Measurements from ENCODE around the gene TEX44.

The TEX44 gene

DNA sequence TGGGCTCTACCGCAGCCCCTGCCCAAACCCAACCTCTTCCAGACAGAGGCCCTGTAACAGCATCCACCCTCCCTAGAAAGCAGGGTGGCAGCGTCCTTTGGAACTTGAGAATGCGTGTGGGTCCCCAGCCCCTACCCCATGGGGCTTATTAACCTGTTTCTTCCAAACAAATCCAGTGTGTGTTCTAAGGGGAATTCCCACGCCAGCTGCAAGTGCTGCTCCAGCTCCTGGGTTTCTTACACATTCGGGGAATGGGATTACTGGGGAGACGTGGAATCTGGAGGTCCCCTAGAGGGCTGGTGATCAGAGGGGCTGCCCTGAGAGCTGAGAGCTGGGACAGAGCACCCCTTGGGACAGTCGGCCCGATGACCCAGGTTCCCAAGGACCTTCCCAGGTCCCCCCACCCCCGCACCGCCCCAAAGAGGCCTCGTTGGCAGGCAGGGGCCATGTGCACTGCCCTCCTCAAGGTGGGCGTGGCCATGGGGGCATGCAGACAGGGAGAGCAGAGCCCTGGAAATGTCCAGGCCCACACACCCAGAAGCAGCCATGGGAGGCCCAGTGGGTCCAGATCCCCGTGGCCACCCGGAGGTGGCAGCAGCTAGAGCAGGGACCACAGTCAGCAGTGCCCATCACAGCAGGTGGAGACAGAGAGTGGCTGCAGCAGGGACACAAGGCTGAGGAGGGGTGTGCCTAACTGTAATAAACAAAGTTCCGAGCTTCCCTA lies 18.8 kb upstream of the TEX44 start:
- Histone ChIP-seq H3K4me3 (ENCODE audit: low read depth, low read length) (no peak overlapping the region), H3K36me3 (ENCODE audit: control insufficient read depth in 2 of 2, insufficient read depth in 1 of 2, low read length in 2 of 2) (no peaks in the 10 kb centered on the region), H3K4me1 (ENCODE audit: control insufficient read depth, insufficient read depth, low read length) (no peaks in the 10 kb centered on the region), H3K9me3 (ENCODE audit: control insufficient read depth, insufficient read depth, low read depth, low read length) (no peaks in the 10 kb centered on the region), H3K27ac (ENCODE audit: extremely low read depth, low read depth, low read length) (no peak overlapping the region)
- ChIA-PET POLR2A (no interaction called here), CTCF (interaction anchor here (1.0 to 3.0 kb wide), 3 partner anchors 9 to 28 kb away, joined by 3 to 10 read pairs (median 6); no protein-coding TSS in a partner anchor)
- TF ChIP-seq, protein P1, sequence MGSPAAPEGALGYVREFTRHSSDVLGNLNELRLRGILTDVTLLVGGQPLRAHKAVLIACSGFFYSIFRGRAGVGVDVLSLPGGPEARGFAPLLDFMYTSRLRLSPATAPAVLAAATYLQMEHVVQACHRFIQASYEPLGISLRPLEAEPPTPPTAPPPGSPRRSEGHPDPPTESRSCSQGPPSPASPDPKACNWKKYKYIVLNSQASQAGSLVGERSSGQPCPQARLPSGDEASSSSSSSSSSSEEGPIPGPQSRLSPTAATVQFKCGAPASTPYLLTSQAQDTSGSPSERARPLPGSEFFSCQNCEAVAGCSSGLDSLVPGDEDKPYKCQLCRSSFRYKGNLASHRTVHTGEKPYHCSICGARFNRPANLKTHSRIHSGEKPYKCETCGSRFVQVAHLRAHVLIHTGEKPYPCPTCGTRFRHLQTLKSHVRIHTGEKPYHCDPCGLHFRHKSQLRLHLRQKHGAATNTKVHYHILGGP (tag by site-specific recombination; IDR thresholded peaks at IDR 0.05) = no peak
- TF ChIP-seq, protein P2, sequence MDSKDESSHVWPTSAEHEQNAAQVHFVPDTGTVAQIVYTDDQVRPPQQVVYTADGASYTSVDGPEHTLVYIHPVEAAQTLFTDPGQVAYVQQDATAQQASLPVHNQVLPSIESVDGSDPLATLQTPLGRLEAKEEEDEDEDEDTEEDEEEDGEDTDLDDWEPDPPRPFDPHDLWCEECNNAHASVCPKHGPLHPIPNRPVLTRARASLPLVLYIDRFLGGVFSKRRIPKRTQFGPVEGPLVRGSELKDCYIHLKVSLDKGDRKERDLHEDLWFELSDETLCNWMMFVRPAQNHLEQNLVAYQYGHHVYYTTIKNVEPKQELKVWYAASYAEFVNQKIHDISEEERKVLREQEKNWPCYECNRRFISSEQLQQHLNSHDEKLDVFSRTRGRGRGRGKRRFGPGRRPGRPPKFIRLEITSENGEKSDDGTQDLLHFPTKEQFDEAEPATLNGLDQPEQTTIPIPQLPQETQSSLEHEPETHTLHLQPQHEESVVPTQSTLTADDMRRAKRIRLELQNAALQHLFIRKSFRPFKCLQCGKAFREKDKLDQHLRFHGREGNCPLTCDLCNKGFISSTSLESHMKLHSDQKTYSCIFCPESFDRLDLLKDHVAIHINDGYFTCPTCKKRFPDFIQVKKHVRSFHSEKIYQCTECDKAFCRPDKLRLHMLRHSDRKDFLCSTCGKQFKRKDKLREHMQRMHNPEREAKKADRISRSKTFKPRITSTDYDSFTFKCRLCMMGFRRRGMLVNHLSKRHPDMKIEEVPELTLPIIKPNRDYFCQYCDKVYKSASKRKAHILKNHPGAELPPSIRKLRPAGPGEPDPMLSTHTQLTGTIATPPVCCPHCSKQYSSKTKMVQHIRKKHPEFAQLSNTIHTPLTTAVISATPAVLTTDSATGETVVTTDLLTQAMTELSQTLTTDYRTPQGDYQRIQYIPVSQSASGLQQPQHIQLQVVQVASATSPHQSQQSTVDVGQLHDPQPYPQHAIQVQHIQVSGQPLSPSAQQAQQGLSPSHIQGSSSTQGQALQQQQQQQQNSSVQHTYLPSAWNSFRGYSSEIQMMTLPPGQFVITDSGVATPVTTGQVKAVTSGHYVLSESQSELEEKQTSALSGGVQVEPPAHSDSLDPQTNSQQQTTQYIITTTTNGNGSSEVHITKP (tag by site-specific recombination; IDR thresholded peaks at IDR 0.05) = no peak
- TF ChIP-seq ZNF311 (tag by site-specific recombination; IDR thresholded peaks at IDR 0.05; ENCODE audit: borderline replicate concordance) (no peak), ZNF155 (tag by site-specific recombination; IDR thresholded peaks at IDR 0.05) (no peak), ZBTB8A (tag by site-specific recombination; IDR thresholded peaks at IDR 0.05) (no peak), ZNF561 (tag by site-specific recombination; IDR thresholded peaks at IDR 0.05; ENCODE audit: borderline replicate concordance) (no peak), KLF8 (tag by site-specific recombination; IDR thresholded peaks at IDR 0.05) (no peak), OVOL3 (tag by site-specific recombination; IDR thresholded peaks at IDR 0.05) (no peak), ZNF335 (tag by site-specific recombination; conservative IDR thresholded peaks at IDR 0.05) (no peak), ZNF791 (tag by site-specific recombination; IDR thresholded peaks at IDR 0.05) (no peak), GLIS2 (tag by site-specific recombination; IDR thresholded peaks at IDR 0.05) (no peak), ZNF184 (tag by site-specific recombination; IDR thresholded peaks at IDR 0.05) (no peak), MEIS1 (CRISPR knock-in tag; IDR thresholded peaks at IDR 0.05; ENCODE audit: borderline replicate concordance) (no peak), ZNF785 (tag by site-specific recombination; IDR thresholded peaks at IDR 0.05) (no peak)
- TF ChIP-seq, protein P3, sequence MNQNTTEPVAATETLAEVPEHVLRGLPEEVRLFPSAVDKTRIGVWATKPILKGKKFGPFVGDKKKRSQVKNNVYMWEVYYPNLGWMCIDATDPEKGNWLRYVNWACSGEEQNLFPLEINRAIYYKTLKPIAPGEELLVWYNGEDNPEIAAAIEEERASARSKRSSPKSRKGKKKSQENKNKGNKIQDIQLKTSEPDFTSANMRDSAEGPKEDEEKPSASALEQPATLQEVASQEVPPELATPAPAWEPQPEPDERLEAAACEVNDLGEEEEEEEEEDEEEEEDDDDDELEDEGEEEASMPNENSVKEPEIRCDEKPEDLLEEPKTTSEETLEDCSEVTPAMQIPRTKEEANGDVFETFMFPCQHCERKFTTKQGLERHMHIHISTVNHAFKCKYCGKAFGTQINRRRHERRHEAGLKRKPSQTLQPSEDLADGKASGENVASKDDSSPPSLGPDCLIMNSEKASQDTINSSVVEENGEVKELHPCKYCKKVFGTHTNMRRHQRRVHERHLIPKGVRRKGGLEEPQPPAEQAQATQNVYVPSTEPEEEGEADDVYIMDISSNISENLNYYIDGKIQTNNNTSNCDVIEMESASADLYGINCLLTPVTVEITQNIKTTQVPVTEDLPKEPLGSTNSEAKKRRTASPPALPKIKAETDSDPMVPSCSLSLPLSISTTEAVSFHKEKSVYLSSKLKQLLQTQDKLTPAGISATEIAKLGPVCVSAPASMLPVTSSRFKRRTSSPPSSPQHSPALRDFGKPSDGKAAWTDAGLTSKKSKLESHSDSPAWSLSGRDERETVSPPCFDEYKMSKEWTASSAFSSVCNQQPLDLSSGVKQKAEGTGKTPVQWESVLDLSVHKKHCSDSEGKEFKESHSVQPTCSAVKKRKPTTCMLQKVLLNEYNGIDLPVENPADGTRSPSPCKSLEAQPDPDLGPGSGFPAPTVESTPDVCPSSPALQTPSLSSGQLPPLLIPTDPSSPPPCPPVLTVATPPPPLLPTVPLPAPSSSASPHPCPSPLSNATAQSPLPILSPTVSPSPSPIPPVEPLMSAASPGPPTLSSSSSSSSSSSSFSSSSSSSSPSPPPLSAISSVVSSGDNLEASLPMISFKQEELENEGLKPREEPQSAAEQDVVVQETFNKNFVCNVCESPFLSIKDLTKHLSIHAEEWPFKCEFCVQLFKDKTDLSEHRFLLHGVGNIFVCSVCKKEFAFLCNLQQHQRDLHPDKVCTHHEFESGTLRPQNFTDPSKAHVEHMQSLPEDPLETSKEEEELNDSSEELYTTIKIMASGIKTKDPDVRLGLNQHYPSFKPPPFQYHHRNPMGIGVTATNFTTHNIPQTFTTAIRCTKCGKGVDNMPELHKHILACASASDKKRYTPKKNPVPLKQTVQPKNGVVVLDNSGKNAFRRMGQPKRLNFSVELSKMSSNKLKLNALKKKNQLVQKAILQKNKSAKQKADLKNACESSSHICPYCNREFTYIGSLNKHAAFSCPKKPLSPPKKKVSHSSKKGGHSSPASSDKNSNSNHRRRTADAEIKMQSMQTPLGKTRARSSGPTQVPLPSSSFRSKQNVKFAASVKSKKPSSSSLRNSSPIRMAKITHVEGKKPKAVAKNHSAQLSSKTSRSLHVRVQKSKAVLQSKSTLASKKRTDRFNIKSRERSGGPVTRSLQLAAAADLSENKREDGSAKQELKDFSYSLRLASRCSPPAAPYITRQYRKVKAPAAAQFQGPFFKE (tag by site-specific recombination; IDR thresholded peaks at IDR 0.05; ENCODE audit: borderline replicate concordance) = no peak
- TF ChIP-seq, protein P4, sequence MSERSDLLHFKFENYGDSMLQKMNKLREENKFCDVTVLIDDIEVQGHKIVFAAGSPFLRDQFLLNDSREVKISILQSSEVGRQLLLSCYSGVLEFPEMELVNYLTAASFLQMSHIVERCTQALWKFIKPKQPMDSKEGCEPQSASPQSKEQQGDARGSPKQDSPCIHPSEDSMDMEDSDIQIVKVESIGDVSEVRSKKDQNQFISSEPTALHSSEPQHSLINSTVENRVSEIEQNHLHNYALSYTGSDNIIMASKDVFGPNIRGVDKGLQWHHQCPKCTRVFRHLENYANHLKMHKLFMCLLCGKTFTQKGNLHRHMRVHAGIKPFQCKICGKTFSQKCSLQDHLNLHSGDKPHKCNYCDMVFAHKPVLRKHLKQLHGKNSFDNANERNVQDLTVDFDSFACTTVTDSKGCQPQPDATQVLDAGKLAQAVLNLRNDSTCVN (tag by site-specific recombination; optimal IDR thresholded peaks at IDR 0.05) = no peak
- TF ChIP-seq, protein P5, sequence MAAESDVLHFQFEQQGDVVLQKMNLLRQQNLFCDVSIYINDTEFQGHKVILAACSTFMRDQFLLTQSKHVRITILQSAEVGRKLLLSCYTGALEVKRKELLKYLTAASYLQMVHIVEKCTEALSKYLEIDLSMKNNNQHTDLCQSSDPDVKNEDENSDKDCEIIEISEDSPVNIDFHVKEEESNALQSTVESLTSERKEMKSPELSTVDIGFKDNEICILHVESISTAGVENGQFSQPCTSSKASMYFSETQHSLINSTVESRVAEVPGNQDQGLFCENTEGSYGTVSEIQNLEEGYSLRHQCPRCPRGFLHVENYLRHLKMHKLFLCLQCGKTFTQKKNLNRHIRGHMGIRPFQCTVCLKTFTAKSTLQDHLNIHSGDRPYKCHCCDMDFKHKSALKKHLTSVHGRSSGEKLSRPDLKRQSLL (tag by site-specific recombination; IDR thresholded peaks at IDR 0.05) = no peak
- TF ChIP-seq, protein P6, sequence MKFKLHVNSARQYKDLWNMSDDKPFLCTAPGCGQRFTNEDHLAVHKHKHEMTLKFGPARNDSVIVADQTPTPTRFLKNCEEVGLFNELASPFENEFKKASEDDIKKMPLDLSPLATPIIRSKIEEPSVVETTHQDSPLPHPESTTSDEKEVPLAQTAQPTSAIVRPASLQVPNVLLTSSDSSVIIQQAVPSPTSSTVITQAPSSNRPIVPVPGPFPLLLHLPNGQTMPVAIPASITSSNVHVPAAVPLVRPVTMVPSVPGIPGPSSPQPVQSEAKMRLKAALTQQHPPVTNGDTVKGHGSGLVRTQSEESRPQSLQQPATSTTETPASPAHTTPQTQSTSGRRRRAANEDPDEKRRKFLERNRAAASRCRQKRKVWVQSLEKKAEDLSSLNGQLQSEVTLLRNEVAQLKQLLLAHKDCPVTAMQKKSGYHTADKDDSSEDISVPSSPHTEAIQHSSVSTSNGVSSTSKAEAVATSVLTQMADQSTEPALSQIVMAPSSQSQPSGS (tag by site-specific recombination; IDR thresholded peaks at IDR 0.05; ENCODE audit: low read depth) = no peak
